Transverse colon (tissue), 4 donors: ENCODE measurements around the gene GTPBP8. TPM values are rescaled to one million over a fixed set of nuclear protein-coding genes. Genes with fewer than 3 reads are reported as not detected.

ENCODE experiments used
- DNase-seq: peaks from one replicate; pipeline ENCODE4 v3.0.0-alpha.2; 2019
- H3K27ac ChIP-seq, 4 donors: fragments of 200-600 bp; sonication (generic); 2 replicates each; pipeline ENCODE4 v1.5.1; 2016 to 2018; ENCODE audit warnings: inconsistent platforms in 4 of 4
- H3K27me3 ChIP-seq: fragments of 200-600 bp; sonication (generic); 2 replicates; pipeline ENCODE4 v1.5.1; 2017; ENCODE audit warnings: inconsistent platforms
- H3K36me3 ChIP-seq, 4 donors: fragments of 200-600 bp; sonication (generic); 2 replicates each; pipeline ENCODE4 v1.5.1; 2017 to 2019; ENCODE audit warnings: inconsistent platforms in 4 of 4
- H3K4me1 ChIP-seq, 4 donors: fragments of 200-600 bp; sonication (generic); 2 replicates each; pipeline ENCODE4 v1.5.1; 2017 to 2020; ENCODE audit warnings: inconsistent platforms in 4 of 4
- H3K4me3 ChIP-seq, 4 donors: fragments of 200-600 bp; sonication (generic); 1 replicate in 1 of 4; 2 replicates in 3 of 4; pipeline versions ENCODE4 v1.5.1 to v1.6.1; 2017 to 2019; ENCODE audit warnings: inconsistent platforms in 4 of 4
- H3K9me3 ChIP-seq, 2 donors: fragments of 200-600 bp; sonication (generic); 2 replicates each; pipeline ENCODE4 v1.5.1; 2017 to 2019; ENCODE audit warnings: inconsistent platforms in 2 of 2
- EP300 ChIP-seq: sonication (generic); formaldehyde crosslinking; IDR thresholded peaks from one replicate; pipeline ENCODE4 v1.6.1; 2017; ENCODE audit warnings: antibody characterized with exemption, low read depth
- POLR2A ChIP-seq: fragments of 450-650 bp; IDR thresholded peaks from one replicate; pipeline ENCODE4 v1.6.1; 2016; ENCODE audit warnings: antibody characterized with exemption, mild to moderate bottlenecking, moderate library complexity
- POLR2AphosphoS5 ChIP-seq, 3 donors: sonication (generic); formaldehyde crosslinking; IDR thresholded peaks; one replicate each; pipeline ENCODE4 v1.6.1; 2016; ENCODE audit warnings: antibody characterized with exemption in 3 of 3
- WGBS, 2 donors: methylation state at CpG; one replicate each; pipeline ENCODE4 v1.1.5; 2018; ENCODE audit warnings: low coverage in 1 of 2; 5-methylcytosine and 5-hydroxymethylcytosine counted together
- in situ Hi-C, 4 donors: fragments of 200-750 bp; cut with MboI; loops; one replicate each; pipeline versions ENCODE4 v1.15.0 to v1.15.1; 2017; ENCODE audit warnings: low sequenced_read_pairs in 3 of 4, low pct_ligation_motif_present in 1 of 4, low pct_unique_long_range_greater_than_20kb in 1 of 4
- intact Hi-C: fragments of 100-400 bp; cut with DNase I; formaldehyde crosslinking; loops from one replicate; pipeline ENCODE4 v1.15.1; 2023; ENCODE audit warnings: low total_unique reads
- total RNA-seq, 4 donors: library from RNA; depleted of rRNA; stranded (reverse); fragments of >200 nt; gene quantifications; one replicate each; pipeline ENCODE4 v1.1.0, GENCODE V29; 2016
- TF ChIP-seq, protein P1 (sequence below), 5 experiments: fragments of 200-600 bp in 3 of 5; fragments of 450-650 bp in 2 of 5; sonication (generic) in 3 of 5; IDR thresholded peaks; 1 replicate in 2 of 5; 2 replicates in 3 of 5; pipeline ENCODE4 v1.5.1; 2016 to 2017; ENCODE audit warnings: antibody characterized with exemption in 5 of 5, inconsistent platforms in 3 of 5, mild to moderate bottlenecking in 2 of 5, moderate library complexity in 1 of 5

The GTPBP8 gene
- total RNA-seq, 4 donors from 2014 or later = 6.7 to 46.7 (median 17.6) TPM

DNA sequence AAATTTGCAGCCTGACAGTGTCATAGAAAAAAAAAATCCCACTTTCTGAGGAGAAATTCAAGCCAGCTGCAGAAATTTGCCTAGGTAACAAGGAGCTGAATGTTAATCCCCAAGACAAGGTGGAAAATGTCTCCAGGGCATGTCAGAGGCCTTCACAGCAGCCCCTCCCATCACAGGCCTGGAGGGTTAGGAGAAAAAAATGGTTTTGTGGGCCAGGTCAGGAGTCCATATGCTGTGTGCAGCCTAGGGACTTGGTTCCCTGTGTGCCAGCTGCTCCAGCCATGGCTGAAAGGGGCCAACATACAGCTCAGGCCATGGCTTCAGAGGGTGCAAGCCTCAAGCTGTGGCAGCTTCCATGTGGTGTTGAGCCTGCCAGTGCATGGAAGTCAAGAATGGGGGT lies 27.1 kb upstream of the GTPBP8 start:
- no peaks in the 10 kb centered on the region for H3K4me1 ChIP-seq
- DNase-seq = no peak
- H3K4me3 ChIP-seq = no peak overlapping the region
- H3K27me3 ChIP-seq = no peaks in the 10 kb centered on the region
- in situ Hi-C loops (no loop called here), intact Hi-C loops (no loop called here)
- no peak overlapping the region for H3K27ac ChIP-seq
- TF ChIP-seq EP300 = no peak
- TF ChIP-seq POLR2AphosphoS5 (IDR thresholded peaks at IDR 0.05) = no peak
- TF ChIP-seq POLR2A = no peak
- TF ChIP-seq, protein P1, sequence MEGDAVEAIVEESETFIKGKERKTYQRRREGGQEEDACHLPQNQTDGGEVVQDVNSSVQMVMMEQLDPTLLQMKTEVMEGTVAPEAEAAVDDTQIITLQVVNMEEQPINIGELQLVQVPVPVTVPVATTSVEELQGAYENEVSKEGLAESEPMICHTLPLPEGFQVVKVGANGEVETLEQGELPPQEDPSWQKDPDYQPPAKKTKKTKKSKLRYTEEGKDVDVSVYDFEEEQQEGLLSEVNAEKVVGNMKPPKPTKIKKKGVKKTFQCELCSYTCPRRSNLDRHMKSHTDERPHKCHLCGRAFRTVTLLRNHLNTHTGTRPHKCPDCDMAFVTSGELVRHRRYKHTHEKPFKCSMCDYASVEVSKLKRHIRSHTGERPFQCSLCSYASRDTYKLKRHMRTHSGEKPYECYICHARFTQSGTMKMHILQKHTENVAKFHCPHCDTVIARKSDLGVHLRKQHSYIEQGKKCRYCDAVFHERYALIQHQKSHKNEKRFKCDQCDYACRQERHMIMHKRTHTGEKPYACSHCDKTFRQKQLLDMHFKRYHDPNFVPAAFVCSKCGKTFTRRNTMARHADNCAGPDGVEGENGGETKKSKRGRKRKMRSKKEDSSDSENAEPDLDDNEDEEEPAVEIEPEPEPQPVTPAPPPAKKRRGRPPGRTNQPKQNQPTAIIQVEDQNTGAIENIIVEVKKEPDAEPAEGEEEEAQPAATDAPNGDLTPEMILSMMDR (IDR thresholded peaks at IDR 0.05) = no peak
- H3K36me3 ChIP-seq = no peaks in the 10 kb centered on the region
- no peaks in the 10 kb centered on the region for H3K9me3 ChIP-seq

DNA sequence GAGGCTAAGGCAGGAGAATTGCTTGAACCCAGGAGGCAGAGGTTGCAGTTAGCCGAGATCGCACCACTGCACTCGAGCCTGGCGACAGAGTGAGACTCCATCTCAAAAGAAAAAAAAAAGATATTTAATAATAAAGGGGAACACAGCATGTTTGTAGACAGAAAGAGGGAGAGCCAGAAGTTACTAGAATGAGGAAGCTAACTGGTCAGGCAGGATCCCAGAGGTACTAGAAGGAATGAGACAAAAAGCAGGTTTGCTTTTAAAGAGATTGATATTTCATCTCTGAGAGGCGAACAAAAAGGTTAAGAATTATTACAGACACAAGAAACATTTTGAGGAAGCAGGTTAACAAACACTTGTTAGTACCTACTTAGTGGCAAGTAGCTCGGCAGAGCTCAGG lies 25.1 kb upstream of the GTPBP8 start:
- in situ Hi-C loops (no loop called here), intact Hi-C loops (no loop called here)
- DNase-seq = no peak
- Histone ChIP-seq H3K4me1 (no peaks in the 10 kb centered on the region), H3K27ac (no peak overlapping the region), H3K27me3 (no peaks in the 10 kb centered on the region), H3K36me3 (no peaks in the 10 kb centered on the region), H3K4me3 (no peak overlapping the region), H3K9me3 (no peaks in the 10 kb centered on the region)
- TF ChIP-seq POLR2A (no peak), EP300 (no peak)
- TF ChIP-seq, protein P1 (IDR thresholded peaks at IDR 0.05) = no peak
- WGBS, 2 donors = 67 to 83% methylated on average over 3 to 6 of the region's 6 CpGs

DNA sequence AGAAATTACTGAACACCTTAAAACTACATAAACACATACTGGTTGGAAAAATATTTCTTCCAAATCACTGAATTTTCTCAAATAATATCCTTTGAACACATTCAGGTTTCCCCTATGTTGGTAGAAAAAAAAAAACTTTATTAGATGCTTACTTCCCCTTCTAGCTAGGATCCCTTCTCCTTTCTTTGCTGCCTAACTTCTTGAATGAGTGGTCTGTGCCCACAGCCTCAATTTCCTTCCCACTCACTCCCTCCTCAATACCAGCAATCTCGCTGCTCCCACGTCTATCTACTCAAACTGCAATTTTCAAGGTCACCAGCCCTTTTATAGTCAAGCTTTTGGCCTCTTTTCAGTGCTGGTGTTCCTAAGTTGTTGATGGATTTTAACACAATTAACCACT lies 24.2 kb upstream of the GTPBP8 start:
- H3K27ac ChIP-seq = no peak overlapping the region
- H3K27me3 ChIP-seq = no peaks in the 10 kb centered on the region
- no peak for DNase-seq
- TF ChIP-seq, protein P1 (IDR thresholded peaks at IDR 0.05) = no peak
- TF ChIP-seq POLR2A (no peak), POLR2AphosphoS5 (IDR thresholded peaks at IDR 0.05) (no peak), EP300 (no peak)
- intact Hi-C loops = no loop called here
- WGBS, 2 donors = 36 to 50% methylated on average over 2 of the region's 2 CpGs
- no peaks in the 10 kb centered on the region for H3K4me1 ChIP-seq
- H3K9me3 ChIP-seq = no peaks in the 10 kb centered on the region
- no peaks in the 10 kb centered on the region for H3K36me3 ChIP-seq
- H3K4me3 ChIP-seq = no peak overlapping the region
- in situ Hi-C loops = no loop called here

DNA sequence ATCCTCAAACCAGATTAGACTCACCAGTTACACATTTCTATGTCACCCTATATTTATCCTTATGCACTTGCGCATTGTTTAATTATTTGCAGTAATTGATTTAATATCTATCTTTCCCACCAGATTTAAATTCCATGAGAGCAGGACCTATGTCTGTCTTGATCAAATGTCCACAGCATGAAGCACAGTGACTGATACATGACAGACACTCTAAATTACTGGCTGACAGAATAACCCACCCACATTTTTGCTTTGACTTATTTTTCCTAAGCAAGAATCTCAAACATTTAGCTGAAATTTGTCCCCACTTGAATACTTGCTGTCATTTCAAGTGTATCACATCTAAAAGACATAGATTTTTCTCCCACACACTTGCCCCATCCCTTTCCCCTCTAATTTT lies 23.4 kb upstream of the GTPBP8 start:
- no peak for TF ChIP-seq EP300
- no peak for TF ChIP-seq POLR2A
- TF ChIP-seq, protein P1 (IDR thresholded peaks at IDR 0.05) = no peak
- no peak for TF ChIP-seq POLR2AphosphoS5 (IDR thresholded peaks at IDR 0.05)
- Histone ChIP-seq H3K4me3 (no peak overlapping the region), H3K36me3 (no peaks in the 10 kb centered on the region), H3K4me1 (no peaks in the 10 kb centered on the region), H3K27me3 (no peaks in the 10 kb centered on the region), H3K27ac (no peak overlapping the region), H3K9me3 (no peaks in the 10 kb centered on the region)
- WGBS, 2 donors = 95 to 100% methylated on average over 1 of the region's 1 CpG
- intact Hi-C loops (no loop called here), in situ Hi-C loops (no loop called here)
- DNase-seq = no peak
